NCI-H2196 (cell line): ENCODE data around the gene SSX4.
"Not testable (repeated sequence)": the region's sequence is repeated elsewhere in the genome, so short reads cannot be mapped to it uniquely, and the experiment has no call there.

ENCODE experiments used
- DNase-seq: peaks from one replicate; lab custom pipeline; 2025; ENCODE audit not compliant: unreplicated experiment; lab: John Stamatoyannopoulos, UW

The SSX4 gene

GRCh38 chrX:48383239-48383638, at the start of gene SSX4:
Gene SSX4 (plus strand): TSS chrX:48383539. CDS start chrX:48384054, 515 bp downstream.
- not testable (repeated sequence) for DNase-seq

GRCh38 chrX:48346059-48346458, 37.3 kb upstream of the SSX4 start:
- not testable (repeated sequence) for DNase-seq

- not testable (repeated sequence) for DNase-seq
These were observed 26.8 kb upstream of the SSX4 start, which contains the start of gene SSX3 for GRCh38 chrX:48356315-48357094. Gene SSX3 (minus strand): TSS chrX:48356703. CDS start chrX:48355249, 1,454 bp downstream.

GRCh38 chrX:48357681-48358080, 25.7 kb upstream of the SSX4 start:
- DNase-seq, result no peak

GRCh38 chrX:48359281-48359680, 24.1 kb upstream of the SSX4 start:
- DNase-seq, result not testable (repeated sequence)

- not testable (repeated sequence) for DNase-seq
These were observed 15.5 kb upstream of the SSX4 start for GRCh38 chrX:48367717-48368408.

GRCh38 chrX:48370408-48370807, 12.9 kb upstream of the SSX4 start:
- not testable (repeated sequence) for DNase-seq

GRCh38 chrX:48396931-48397330, 13.6 kb downstream of the SSX4 start:
- not testable (repeated sequence) for DNase-seq

GRCh38 chrX:48397825-48398224, 14.5 kb downstream of the SSX4 start:
- not testable (repeated sequence) for DNase-seq

GRCh38 chrX:48411860-48412259, 28.5 kb downstream of the SSX4 start, which contains the start of gene SSX4B:
Gene SSX4B (minus strand): TSS chrX:48411960. CDS start chrX:48411372, 588 bp downstream.
- DNase-seq, result not testable (repeated sequence)

- not testable (repeated sequence) for DNase-seq
These were observed 43.8 kb downstream of the SSX4 start for GRCh38 chrX:48427027-48427716.

- DNase-seq, result not testable (repeated sequence)
These were observed 46.3 kb downstream of the SSX4 start for GRCh38 chrX:48429606-48430005.

- not testable (repeated sequence) for DNase-seq
These were observed 46.8 kb downstream of the SSX4 start for GRCh38 chrX:48430166-48430565.

- DNase-seq, result not testable (repeated sequence)
These were observed 50.4 kb downstream of the SSX4 start for GRCh38 chrX:48433713-48434112.
